Measurements from ENCODE around the gene OR51M1. TPM values are rescaled to one million over a fixed set of nuclear protein-coding genes. Genes with fewer than 3 reads are reported as not detected.
"Not testable (repeated sequence)": the region's sequence is repeated elsewhere in the genome, so short reads cannot be mapped to it uniquely, and the experiment has no call there.

Gene OR51M1
- not detected in 2 replicates for total RNA-seq (2014; rRNA removed; shearing (Covaris generic))
- total RNA-seq (2022): not detected in 2 replicates
- not detected for Bru-seq, nascent RNA
- not detected for BruChase-seq, experiment 1, labeled RNA remaining after a 6-hour chase
- BruChase-seq, experiment 2, labeled RNA remaining after a 2-hour chase: not detected
- long read RNA-seq: 0 reads

DNA sequence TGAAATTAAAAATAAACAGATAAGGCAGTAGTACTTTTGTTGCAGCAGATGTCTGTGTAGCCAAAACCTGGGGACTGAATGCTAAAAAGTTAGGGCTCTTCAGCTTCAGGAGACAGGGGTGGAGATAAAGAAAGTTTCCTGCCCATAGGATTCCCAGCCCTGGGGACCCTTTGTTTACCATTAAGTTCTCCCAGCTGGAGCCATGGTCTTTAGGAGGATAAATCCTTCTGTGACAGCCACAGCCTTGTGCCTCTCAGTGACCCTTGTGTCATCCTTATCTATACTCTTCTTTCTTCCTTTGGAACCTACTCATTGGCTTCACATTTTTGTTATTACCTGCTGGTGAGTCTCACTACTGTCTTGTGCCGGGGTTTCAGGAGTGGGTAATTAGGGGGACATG lies at the start of gene OR51M1:
OR51M1 (plus strand) TSS at position 237 of the 400 bp plus-strand sequence. CDS start 5,587 bp downstream, outside the sequence.
- H3K36me3 ChIP-seq (ENCODE audit: insufficient read depth, low read length): no peaks in the 10 kb centered on the region
- no peaks in the 10 kb centered on the region for H3K79me2 ChIP-seq (ENCODE audit: insufficient read depth, low read depth, low read length)
- DNase-seq (ENCODE audit: low spot score): no peak
- H3K4me2 ChIP-seq (ENCODE audit: low read length): no peak within 1 kb of the TSS
- ChIA-PET POLR2A (no interaction called here), CTCF (ENCODE audit: unreplicated experiment) (no interaction called here)
- TF ChIP-seq EZH2phosphoT487 (IDR thresholded peaks at IDR 0.05; ENCODE audit: borderline replicate concordance, low read depth, low read length) (no peak), CTCF (conservative IDR thresholded peaks at IDR 0.05; ENCODE audit: low read length) (no peak)
- intact Hi-C loops (cut with micrococcal nuclease; ENCODE audit: unreplicated experiment): loop anchor here (5.0 kb wide), 1 partner anchor 756 kb away; no protein-coding TSS in a partner anchor
- no peaks in the 10 kb centered on the region for H3K9me2 ChIP-seq (ENCODE audit: insufficient read depth, low read length)
- H4K20me1 ChIP-seq (ENCODE audit: insufficient read depth, low read length): no peaks in the 10 kb centered on the region
- H3K9me3 ChIP-seq (ENCODE audit: low read length): no peaks in the 10 kb centered on the region
- no peak within 1 kb of the TSS for H2AFZ ChIP-seq (ENCODE audit: low read length)
- no peak within 1 kb of the TSS for H3K4me3 ChIP-seq (ENCODE audit: low read depth, low read length, poor library complexity, severe bottlenecking)
- no TSS peak for BruUV-seq (replicated peaks)
- H3K27ac ChIP-seq (ENCODE audit: low read depth, low read length, poor library complexity, severe bottlenecking): no peak within 1 kb of the TSS
- no peaks in the 10 kb centered on the region for H3K4me1 ChIP-seq (ENCODE audit: insufficient read depth, low read length, poor library complexity, severe bottlenecking)

- no peak overlapping the region for H3K4me2 ChIP-seq (ENCODE audit: low read length)
- H3K4me1 ChIP-seq (ENCODE audit: insufficient read depth, low read length, poor library complexity, severe bottlenecking): no peaks in the 10 kb centered on the region
- TF ChIP-seq EZH2phosphoT487 (IDR thresholded peaks at IDR 0.05; ENCODE audit: borderline replicate concordance, low read depth, low read length) (no peak), CTCF (conservative IDR thresholded peaks at IDR 0.05; ENCODE audit: low read length) (no peak)
- no peaks in the 10 kb centered on the region for H4K20me1 ChIP-seq (ENCODE audit: insufficient read depth, low read length)
- intact Hi-C loops (cut with micrococcal nuclease; ENCODE audit: unreplicated experiment): no loop called here
- H2AFZ ChIP-seq (ENCODE audit: low read length): no peak overlapping the region
- ChIA-PET CTCF (ENCODE audit: unreplicated experiment) (no interaction called here), POLR2A (interaction anchor here (0.6 kb wide), 1 partner anchor 412 kb away, joined by 4 read pairs; no protein-coding TSS in a partner anchor)
- H3K36me3 ChIP-seq (ENCODE audit: insufficient read depth, low read length): no peaks in the 10 kb centered on the region
- H3K9me2 ChIP-seq (ENCODE audit: insufficient read depth, low read length): no peaks in the 10 kb centered on the region
- H3K27ac ChIP-seq (ENCODE audit: low read depth, low read length, poor library complexity, severe bottlenecking): no peak overlapping the region
- BruUV-seq (replicated peaks): no TSS peak
- H3K4me3 ChIP-seq (ENCODE audit: low read depth, low read length, poor library complexity, severe bottlenecking): no peak overlapping the region
- H3K9me3 ChIP-seq (ENCODE audit: low read length): no peaks in the 10 kb centered on the region
- DNase-seq (ENCODE audit: low spot score): no peak
- no peaks in the 10 kb centered on the region for H3K79me2 ChIP-seq (ENCODE audit: insufficient read depth, low read depth, low read length)
These were observed 48.4 kb upstream of the OR51M1 start for GRCh38 chr11:5335170-5335569.

DNA sequence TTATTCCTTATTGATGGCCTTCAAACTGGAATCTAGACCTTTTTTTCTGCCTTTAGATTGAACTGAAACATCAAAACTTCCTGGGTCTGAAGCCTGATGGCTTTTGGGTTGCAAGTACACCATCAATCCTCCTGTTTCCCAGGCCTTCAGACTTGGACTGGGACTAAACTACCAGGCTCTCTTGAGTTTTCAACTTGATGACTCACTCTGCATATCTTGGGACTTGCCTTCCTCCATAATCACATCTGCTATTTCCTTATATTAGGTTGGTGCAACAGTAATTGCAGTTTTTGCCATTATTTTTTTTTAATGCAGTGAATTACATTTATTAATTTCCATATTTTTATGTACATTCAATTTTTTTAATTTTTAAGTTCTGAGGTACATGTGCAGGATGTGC lies 47.3 kb upstream of the OR51M1 start:
- POLR2A ChIA-PET: no interaction called here
- intact Hi-C loops (cut with micrococcal nuclease; ENCODE audit: unreplicated experiment): no loop called here
- Histone ChIP-seq H4K20me1 (ENCODE audit: insufficient read depth, low read length) (no peaks in the 10 kb centered on the region), H3K9me2 (ENCODE audit: insufficient read depth, low read length) (no peaks in the 10 kb centered on the region), H2AFZ (ENCODE audit: low read length) (no peak overlapping the region), H3K4me2 (ENCODE audit: low read length) (no peak overlapping the region), H3K79me2 (ENCODE audit: insufficient read depth, low read depth, low read length) (no peaks in the 10 kb centered on the region), H3K9me3 (ENCODE audit: low read length) (no peaks in the 10 kb centered on the region), H3K4me3 (ENCODE audit: low read depth, low read length, poor library complexity, severe bottlenecking) (no peak overlapping the region), H3K27ac (ENCODE audit: low read depth, low read length, poor library complexity, severe bottlenecking) (no peak overlapping the region), H3K36me3 (ENCODE audit: insufficient read depth, low read length) (no peaks in the 10 kb centered on the region), H3K4me1 (ENCODE audit: insufficient read depth, low read length, poor library complexity, severe bottlenecking) (no peaks in the 10 kb centered on the region)
- no TSS peak for BruUV-seq (replicated peaks)
- no peak for DNase-seq (ENCODE audit: low spot score)
- TF ChIP-seq EZH2phosphoT487 (IDR thresholded peaks at IDR 0.05; ENCODE audit: borderline replicate concordance, low read depth, low read length): no peak
- no peak for TF ChIP-seq CTCF (conservative IDR thresholded peaks at IDR 0.05; ENCODE audit: low read length)
- CTCF ChIA-PET (ENCODE audit: unreplicated experiment): no interaction called here

- H3K4me2 ChIP-seq (ENCODE audit: low read length); H3K4me1 ChIP-seq (ENCODE audit: insufficient read depth, low read length, poor library complexity, severe bottlenecking); H2AFZ ChIP-seq (ENCODE audit: low read length); H4K20me1 ChIP-seq (ENCODE audit: insufficient read depth, low read length); H3K36me3 ChIP-seq (ENCODE audit: insufficient read depth, low read length); H3K9me3 ChIP-seq (ENCODE audit: low read length); POLR2A ChIA-PET; CTCF ChIA-PET (ENCODE audit: unreplicated experiment); H3K4me3 ChIP-seq (ENCODE audit: low read depth, low read length, poor library complexity, severe bottlenecking); intact Hi-C loops (cut with micrococcal nuclease; ENCODE audit: unreplicated experiment); H3K9me2 ChIP-seq (ENCODE audit: insufficient read depth, low read length); H3K27ac ChIP-seq (ENCODE audit: low read depth, low read length, poor library complexity, severe bottlenecking); H3K79me2 ChIP-seq (ENCODE audit: insufficient read depth, low read depth, low read length); BruUV-seq (replicated peaks); DNase-seq (ENCODE audit: low spot score): not testable (repeated sequence)
These were observed 46.4 kb upstream of the OR51M1 start for GRCh38 chr11:5337253-5337652.

Data from OCI-LY7 (cell line).